ENCODE measurements around the gene EML6.

The EML6 gene

GRCh38 chr2:54791831-54792230 is 68.4 kb downstream of the EML6 start:
- Histone ChIP-seq H3K27me3 (ENCODE audit: low read depth, low read length) (peaks cover 12% of the 10 kb centered on the region), H3K27ac (ENCODE audit: low read length) (no peak overlapping the region), H2AFZ (ENCODE audit: low read depth, low read length) (no peak overlapping the region), H3K4me2 (ENCODE audit: low read length) (no peak overlapping the region), H4K20me1 (ENCODE audit: insufficient read depth, low read length) (no peaks in the 10 kb centered on the region), H3K9me3 (ENCODE audit: insufficient read depth, low read length) (no peaks in the 10 kb centered on the region), H3K36me3 (replicated peaks; ENCODE audit: low read depth, low read length) (no peaks in the 10 kb centered on the region), H3K9ac (ENCODE audit: low read length) (no peak overlapping the region), H3K79me2 (ENCODE audit: low read length) (no peaks in the 10 kb centered on the region), H3K4me1 (ENCODE audit: low read length) (peaks cover 10% of the 10 kb centered on the region), H3K4me3 (ENCODE audit: low read length) (no peak overlapping the region)
- no peak for TF ChIP-seq EZH2phosphoT487 (IDR thresholded peaks at IDR 0.05; ENCODE audit: low read depth)
- TF ChIP-seq CTCF (IDR thresholded peaks at IDR 0.05; ENCODE audit: low read depth, low read length), result no peak

GRCh38 chr2:54797307-54797706 is 73.8 kb downstream of the EML6 start:
- no peak for TF ChIP-seq CTCF (IDR thresholded peaks at IDR 0.05; ENCODE audit: low read depth, low read length)
- H3K36me3 ChIP-seq (replicated peaks; ENCODE audit: low read depth, low read length), result no peaks in the 10 kb centered on the region
- no peak overlapping the region for H3K4me2 ChIP-seq (ENCODE audit: low read length)
- H3K9ac ChIP-seq (ENCODE audit: low read length), result no peak overlapping the region
- no peak overlapping the region for H3K27ac ChIP-seq (ENCODE audit: low read length)
- no peaks in the 10 kb centered on the region for H3K9me3 ChIP-seq (ENCODE audit: insufficient read depth, low read length)
- no peaks in the 10 kb centered on the region for H3K4me1 ChIP-seq (ENCODE audit: low read length)
- no peak overlapping the region for H3K4me3 ChIP-seq (ENCODE audit: low read length)
- no peak overlapping the region for H2AFZ ChIP-seq (ENCODE audit: low read depth, low read length)
- peaks cover 7% of the 10 kb centered on the region for H3K27me3 ChIP-seq (ENCODE audit: low read depth, low read length)
- no peaks in the 10 kb centered on the region for H4K20me1 ChIP-seq (ENCODE audit: insufficient read depth, low read length)
- H3K79me2 ChIP-seq (ENCODE audit: low read length), result no peaks in the 10 kb centered on the region

GRCh38 chr2:54801352-54801751 is 77.9 kb downstream of the EML6 start:
- TF ChIP-seq EZH2phosphoT487 (IDR thresholded peaks at IDR 0.05; ENCODE audit: low read depth), result no peak
- TF ChIP-seq CTCF (IDR thresholded peaks at IDR 0.05; ENCODE audit: low read depth, low read length), result no peak
- Histone ChIP-seq H3K27me3 (ENCODE audit: low read depth, low read length) (no peaks in the 10 kb centered on the region), H3K36me3 (replicated peaks; ENCODE audit: low read depth, low read length) (no peaks in the 10 kb centered on the region), H3K9me3 (ENCODE audit: insufficient read depth, low read length) (no peaks in the 10 kb centered on the region), H3K27ac (ENCODE audit: low read length) (no peak overlapping the region), H3K79me2 (ENCODE audit: low read length) (no peaks in the 10 kb centered on the region), H3K4me1 (ENCODE audit: low read length) (no peaks in the 10 kb centered on the region), H4K20me1 (ENCODE audit: insufficient read depth, low read length) (no peaks in the 10 kb centered on the region), H3K4me3 (ENCODE audit: low read length) (no peak overlapping the region), H3K9ac (ENCODE audit: low read length) (no peak overlapping the region), H3K4me2 (ENCODE audit: low read length) (no peak overlapping the region), H2AFZ (ENCODE audit: low read depth, low read length) (no peak overlapping the region)

GRCh38 chr2:54803783-54804751 is 80.6 kb downstream of the EML6 start:
- no peaks in the 10 kb centered on the region for H3K36me3 ChIP-seq (replicated peaks; ENCODE audit: low read depth, low read length)
- no peaks in the 10 kb centered on the region for H3K4me1 ChIP-seq (ENCODE audit: low read length)
- H3K9me3 ChIP-seq (ENCODE audit: insufficient read depth, low read length), result no peaks in the 10 kb centered on the region
- no peak for TF ChIP-seq CTCF (IDR thresholded peaks at IDR 0.05; ENCODE audit: low read depth, low read length)
- TF ChIP-seq EZH2phosphoT487 (IDR thresholded peaks at IDR 0.05; ENCODE audit: low read depth), result no peak
- H4K20me1 ChIP-seq (ENCODE audit: insufficient read depth, low read length), result no peaks in the 10 kb centered on the region
- no peak overlapping the region for H2AFZ ChIP-seq (ENCODE audit: low read depth, low read length)
- no peak overlapping the region for H3K4me2 ChIP-seq (ENCODE audit: low read length)
- peaks cover 1% of the 10 kb centered on the region; the same call in 1 of the 2 replicates for H3K27me3 ChIP-seq (ENCODE audit: low read depth, low read length)
- no peaks in the 10 kb centered on the region for H3K79me2 ChIP-seq (ENCODE audit: low read length)
- no peak overlapping the region for H3K9ac ChIP-seq (ENCODE audit: low read length)
- H3K27ac ChIP-seq (ENCODE audit: low read length), result no peak overlapping the region
- H3K4me3 ChIP-seq (ENCODE audit: low read length), result no peak overlapping the region
